Neural crest cell (in vitro differentiated cells): Measurements from ENCODE around the gene NCOA3. TPM values are rescaled to one million over a fixed set of nuclear protein-coding genes. Genes with fewer than 3 reads are reported as not detected.

Experiments
- DNase-seq: peaks from one replicate; pipeline ENCODE4 v3.0.0; 2021; ENCODE audit warnings: low read depth, mixed read lengths, low spot score
- H3K27ac Mint-ChIP-seq: one replicate; pipeline ENCODE4 v1.8.0; 2021; ENCODE audit warnings: mild to moderate bottlenecking, mixed read lengths; ENCODE audit not compliant: unreplicated experiment
- H3K27me3 Mint-ChIP-seq: 2 replicates; pipeline ENCODE4 v1.8.0; 2021; ENCODE audit warnings: low read depth, mild to moderate bottlenecking, mixed read lengths
- H3K36me3 Mint-ChIP-seq: 2 replicates; pipeline ENCODE4 v1.8.0; 2021; ENCODE audit warnings: low read depth, mild to moderate bottlenecking, mixed read lengths
- H3K4me1 Mint-ChIP-seq: 2 replicates; pipeline ENCODE4 v1.8.0; 2021; ENCODE audit warnings: mixed read lengths
- H3K4me3 Mint-ChIP-seq: one replicate; pipeline ENCODE4 v1.8.0; 2021; ENCODE audit warnings: mild to moderate bottlenecking, mixed read lengths
- H3K9me3 Mint-ChIP-seq: 2 replicates; pipeline ENCODE4 v1.8.0; 2021; ENCODE audit warnings: mixed read lengths
- total RNA-seq: library from RNA; stranded (reverse); gene quantifications from 2 replicates; pipeline ENCODE4 v1.2.1, GENCODE V29; 2021
- TF ChIP-seq, protein P1 (sequence below): fragments of 200-600 bp; sonication (generic); conservative IDR thresholded peaks from 2 replicates; pipeline ENCODE4 v1.5.0; 2021; ENCODE audit warnings: antibody characterized with exemption, mild to moderate bottlenecking

The NCOA3 gene
- total RNA-seq, 1 donor from 2014 or later = 25.7 TPM

DNA sequence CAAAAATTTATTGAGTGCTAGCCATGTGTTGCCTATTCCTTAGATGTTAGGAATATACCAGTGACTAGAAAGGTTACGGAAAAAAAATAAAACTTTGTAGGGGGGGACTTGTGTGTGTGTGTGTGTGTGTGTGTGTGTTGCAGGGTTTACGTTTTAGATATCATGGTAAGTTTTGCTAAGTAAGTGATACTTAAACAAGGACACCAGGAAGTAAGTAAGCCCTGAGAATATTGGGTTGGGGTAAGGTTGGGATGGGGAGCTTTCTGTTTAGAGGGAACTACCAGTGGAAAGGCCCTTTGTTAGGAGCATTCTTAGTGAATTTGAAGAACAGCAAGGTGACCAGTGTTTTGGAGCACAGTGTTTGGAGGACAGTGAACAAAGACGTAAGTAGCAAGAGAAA is 30.3 kb downstream of the NCOA3 start:
- H3K27me3 Mint-ChIP-seq = no peaks in the 10 kb centered on the region
- H3K36me3 Mint-ChIP-seq = peaks cover 12% of the 10 kb centered on the region
- DNase-seq = no peak
- TF ChIP-seq, protein P1, sequence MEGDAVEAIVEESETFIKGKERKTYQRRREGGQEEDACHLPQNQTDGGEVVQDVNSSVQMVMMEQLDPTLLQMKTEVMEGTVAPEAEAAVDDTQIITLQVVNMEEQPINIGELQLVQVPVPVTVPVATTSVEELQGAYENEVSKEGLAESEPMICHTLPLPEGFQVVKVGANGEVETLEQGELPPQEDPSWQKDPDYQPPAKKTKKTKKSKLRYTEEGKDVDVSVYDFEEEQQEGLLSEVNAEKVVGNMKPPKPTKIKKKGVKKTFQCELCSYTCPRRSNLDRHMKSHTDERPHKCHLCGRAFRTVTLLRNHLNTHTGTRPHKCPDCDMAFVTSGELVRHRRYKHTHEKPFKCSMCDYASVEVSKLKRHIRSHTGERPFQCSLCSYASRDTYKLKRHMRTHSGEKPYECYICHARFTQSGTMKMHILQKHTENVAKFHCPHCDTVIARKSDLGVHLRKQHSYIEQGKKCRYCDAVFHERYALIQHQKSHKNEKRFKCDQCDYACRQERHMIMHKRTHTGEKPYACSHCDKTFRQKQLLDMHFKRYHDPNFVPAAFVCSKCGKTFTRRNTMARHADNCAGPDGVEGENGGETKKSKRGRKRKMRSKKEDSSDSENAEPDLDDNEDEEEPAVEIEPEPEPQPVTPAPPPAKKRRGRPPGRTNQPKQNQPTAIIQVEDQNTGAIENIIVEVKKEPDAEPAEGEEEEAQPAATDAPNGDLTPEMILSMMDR = no peak
- no peak overlapping the region for H3K4me3 Mint-ChIP-seq
- H3K4me1 Mint-ChIP-seq = peaks cover 10% of the 10 kb centered on the region
- no peak overlapping the region for H3K27ac Mint-ChIP-seq
- H3K9me3 Mint-ChIP-seq = peaks cover 3% of the 10 kb centered on the region

DNA sequence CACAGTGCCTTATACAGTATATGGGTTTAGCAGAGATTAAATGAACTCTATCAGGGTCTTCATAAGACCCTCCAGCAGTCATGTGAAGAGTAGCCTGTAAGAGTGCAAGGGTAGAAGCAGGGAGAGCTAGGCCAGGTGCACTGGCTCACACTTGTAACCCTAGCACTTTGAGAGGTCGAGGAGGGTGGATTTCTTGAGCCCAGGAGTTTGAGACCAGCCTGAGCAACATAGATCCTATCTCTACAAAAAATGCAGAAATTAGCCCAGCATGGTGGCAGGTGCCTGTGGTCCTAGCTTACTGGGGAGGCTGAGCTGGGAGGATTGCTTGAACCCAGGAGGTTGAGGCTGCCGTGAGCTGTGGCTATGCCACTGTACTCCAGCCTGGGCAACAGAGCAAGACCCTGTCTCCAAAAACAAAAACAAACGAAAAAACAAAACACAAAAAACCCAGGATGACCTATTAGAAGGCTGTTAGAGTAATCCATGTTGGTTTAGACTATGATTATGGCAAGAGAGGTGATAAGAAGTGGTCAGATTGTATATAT is 31.9 kb downstream of the NCOA3 start:
- no peak overlapping the region for H3K4me3 Mint-ChIP-seq
- no peak overlapping the region for H3K27ac Mint-ChIP-seq
- H3K36me3 Mint-ChIP-seq = peaks cover 4% of the 10 kb centered on the region
- H3K4me1 Mint-ChIP-seq = peaks cover 10% of the 10 kb centered on the region
- no peaks in the 10 kb centered on the region for H3K27me3 Mint-ChIP-seq
- TF ChIP-seq, protein P1 = no peak
- no peak for DNase-seq
- H3K9me3 Mint-ChIP-seq = no peaks in the 10 kb centered on the region

DNA sequence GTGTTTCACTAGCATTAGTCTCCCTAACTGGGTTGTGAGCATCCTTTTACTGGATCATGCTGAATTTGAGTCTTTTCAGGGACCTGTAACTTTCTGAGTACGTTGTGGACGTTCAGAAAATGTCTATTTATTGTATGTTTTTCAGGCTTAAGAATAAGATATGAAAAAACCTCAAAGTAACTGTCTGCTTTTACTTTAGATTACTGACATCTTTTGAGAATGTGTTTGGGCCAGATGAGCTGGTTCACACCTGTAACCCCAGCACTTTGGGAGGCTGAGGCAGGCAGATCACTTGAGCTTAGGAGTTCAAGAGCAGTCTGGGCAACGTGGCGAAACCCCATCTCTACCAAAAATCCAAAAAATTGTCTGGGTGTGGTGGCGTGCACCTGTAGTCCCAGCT is 32.7 kb downstream of the NCOA3 start:
- Mint-ChIP-seq H3K27ac (no peak overlapping the region), H3K27me3 (no peaks in the 10 kb centered on the region), H3K9me3 (no peaks in the 10 kb centered on the region), H3K4me1 (peaks cover 16% of the 10 kb centered on the region), H3K36me3 (peaks cover 4% of the 10 kb centered on the region), H3K4me3 (no peak overlapping the region)
- TF ChIP-seq, protein P1 = no peak
- DNase-seq = no peak

DNA sequence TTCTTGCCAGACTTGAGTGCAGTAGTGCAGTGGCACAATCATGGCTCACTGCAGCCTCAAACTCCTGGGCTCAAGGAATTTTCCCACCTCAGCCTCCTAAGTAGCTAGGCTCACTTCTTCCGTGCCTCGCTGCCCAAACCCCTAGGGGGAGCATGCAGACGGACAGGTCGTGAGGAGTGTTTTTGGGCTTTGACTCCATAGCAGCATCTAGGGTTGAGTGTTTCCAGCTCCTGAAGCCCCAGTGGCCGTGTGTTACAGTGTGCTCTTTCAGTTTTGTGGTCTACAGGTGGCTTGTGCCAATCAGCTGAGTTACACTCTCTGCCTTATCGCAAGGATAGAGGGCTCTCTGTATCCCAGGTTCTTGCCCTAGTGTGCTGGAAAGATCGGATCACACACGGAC is 33.4 kb downstream of the NCOA3 start:
- Mint-ChIP-seq H3K9me3 (no peaks in the 10 kb centered on the region), H3K4me1 (peaks cover 19% of the 10 kb centered on the region), H3K27ac (no peak overlapping the region), H3K27me3 (no peaks in the 10 kb centered on the region), H3K36me3 (peaks cover 2% of the 10 kb centered on the region), H3K4me3 (no peak overlapping the region)
- TF ChIP-seq, protein P1 = peak; percentile 25
- no peak for DNase-seq

DNA sequence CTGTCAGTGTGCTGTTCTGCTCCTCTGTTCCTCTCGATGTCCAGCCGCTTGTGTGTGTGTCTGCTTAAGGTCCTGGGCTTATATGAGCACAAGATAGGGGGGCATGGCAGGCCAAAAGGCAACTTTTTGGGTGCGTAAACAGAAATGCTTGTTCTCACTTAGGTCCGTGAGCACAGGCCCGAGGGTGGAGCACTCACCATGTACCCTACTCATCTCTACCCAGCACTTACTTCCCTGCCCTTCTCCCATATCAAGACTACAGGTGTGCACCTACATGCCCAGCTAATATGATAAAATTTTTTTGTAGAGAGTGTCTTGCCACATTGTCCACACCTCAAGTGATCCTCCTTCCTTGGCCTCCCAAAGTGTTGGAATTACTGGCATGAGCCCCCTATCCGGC is 34.3 kb downstream of the NCOA3 start:
- Mint-ChIP-seq H3K9me3 (no peaks in the 10 kb centered on the region), H3K36me3 (peaks cover 2% of the 10 kb centered on the region), H3K27ac (no peak overlapping the region), H3K27me3 (no peaks in the 10 kb centered on the region), H3K4me3 (no peak overlapping the region), H3K4me1 (peaks cover 28% of the 10 kb centered on the region)
- no peak for DNase-seq
- TF ChIP-seq, protein P1 = no peak
